Psoas muscle (tissue), 8 donors: ENCODE measurements around the gene LCE6A. TPM values are rescaled to one million over a fixed set of nuclear protein-coding genes. Genes with fewer than 3 reads are reported as not detected.

Experiments used
- ATAC-seq, 4 donors: fragments of 200-7000 bp; cut with Tn5 transposase; one replicate each; pipeline ENCODE4 v1.9.1; 2020; ENCODE audit warnings: moderate library complexity in 3 of 4, mild to moderate bottlenecking in 2 of 4
- DNase-seq, 2 donors: peaks; one replicate each; pipeline ENCODE4 v3.0.0-alpha.2; 2020
- H3K27ac ChIP-seq: fragments of 200-600 bp; one replicate; pipeline ENCODE4 v1.8.0; 2022
- H3K27me3 ChIP-seq, 3 donors: fragments of 200-600 bp in 1 of 3; one replicate each; pipeline versions ENCODE4 v1.6.1 to v1.8.0; 2013 to 2022; ENCODE audit warnings: low read length in 2 of 3, mild to moderate bottlenecking in 2 of 3, moderate library complexity in 1 of 3; ENCODE audit not compliant: insufficient read depth in 3 of 3
- H3K36me3 ChIP-seq, 2 donors: fragments of 200-600 bp in 1 of 2; one replicate each; pipeline versions ENCODE4 v1.6.1 to v1.8.0; 2013 to 2022; ENCODE audit warnings: low read depth in 1 of 2, mild to moderate bottlenecking in 1 of 2, moderate library complexity in 1 of 2; ENCODE audit not compliant: insufficient read depth in 1 of 2
- H3K4me1 ChIP-seq: fragments of 200-600 bp; one replicate; pipeline ENCODE4 v1.8.0; 2022
- H3K4me3 ChIP-seq: fragments of 200-600 bp; one replicate; pipeline ENCODE4 v1.8.0; 2022; ENCODE audit warnings: mild to moderate bottlenecking
- H3K9me3 ChIP-seq: fragments of 200-600 bp; one replicate; pipeline ENCODE4 v1.8.0; 2022
- WGBS, 3 donors: extraction: QIAGEN DNeasy Blood & Tissue Kit; methylation state at CpG; one replicate each; pipeline versions ENCODE4 v1.1.6 to v1.1.7; 2013; 5-methylcytosine and 5-hydroxymethylcytosine counted together
- intact Hi-C, 2 donors: fragments of 100-400 bp; cut with DNase I; formaldehyde crosslinking; loops; one replicate each; pipeline versions ENCODE4 v1.11.0 to v1.14.2; 2022
- polyA plus RNA-seq, 3 donors: library from polyadenylated mRNA; stranded (reverse); fragments of 200-250 nt; gene quantifications; one replicate each; pipeline ENCODE4 v1.2.3, GENCODE V29; 2013
- total RNA-seq, 4 donors: library from RNA; stranded (reverse); fragmentation: NEBNext Ultra II Directional in 2 of 4; extraction: Animal tissue kit (Norgen Biotek cat#: 25700) in 2 of 4; gene quantifications; one replicate each; pipeline versions ENCODE4 v1.2.1 to v1.2.4, GENCODE V29; 2021 to 2023
- TF ChIP-seq, protein P1 (sequence below): fragments of 200-600 bp; IDR thresholded peaks from one replicate; pipeline ENCODE4 v1.8.0; 2022; ENCODE audit warnings: antibody characterized with exemption
- donor health status: healthy with polysubstance abuse.
- donor health status: DM: no; HTN: no; CAD: no; lungs with moderate emphysema.
- donor health status: Bipolar disorder and iron deficiency.
- donor health status: healthy.
- donor health status: DM: yes; HTN: yes; CAD: no.
- donor health status: DM: no; HTN: no; CAD: no.
- donor health status: DM: no; HTN: no; CAD: no.
- donor health status: DM: yes; HTN: yes; CAD: no.

Gene LCE6A
- total and polyA plus RNA-seq, 7 donors = not detected

DNA sequence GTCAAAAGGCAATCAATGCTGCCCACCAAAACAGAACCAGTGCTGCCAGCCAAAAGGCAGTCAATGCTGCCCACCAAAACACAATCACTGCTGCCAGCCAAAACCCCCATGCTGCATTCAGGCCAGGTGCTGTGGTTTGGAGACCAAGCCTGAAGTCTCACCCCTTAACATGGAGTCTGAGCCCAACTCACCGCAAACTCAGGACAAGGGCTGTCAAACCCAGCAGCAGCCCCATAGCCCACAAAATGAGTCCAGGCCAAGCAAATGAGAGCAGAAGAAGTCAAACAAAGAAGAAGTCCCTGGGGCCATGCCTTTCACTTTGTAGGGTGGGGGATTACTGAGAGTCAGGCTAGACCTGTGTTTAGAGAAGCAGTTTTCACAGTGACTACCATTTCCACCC lies 41.9 kb downstream of the LCE6A start:
- intact Hi-C loops = no loop called here
- DNase-seq (no peak), ATAC-seq (no peak)
- WGBS, 3 donors = 93 to 100% (median 96%) methylated on average over 1 of the region's 1 CpG
- Histone ChIP-seq H3K27ac (no peak overlapping the region), H3K4me1 (no peaks in the 10 kb centered on the region), H3K9me3 (no peaks in the 10 kb centered on the region), H3K27me3 (no peaks in the 10 kb centered on the region), H3K36me3 (no peaks in the 10 kb centered on the region), H3K4me3 (no peak overlapping the region)
- TF ChIP-seq, protein P1, sequence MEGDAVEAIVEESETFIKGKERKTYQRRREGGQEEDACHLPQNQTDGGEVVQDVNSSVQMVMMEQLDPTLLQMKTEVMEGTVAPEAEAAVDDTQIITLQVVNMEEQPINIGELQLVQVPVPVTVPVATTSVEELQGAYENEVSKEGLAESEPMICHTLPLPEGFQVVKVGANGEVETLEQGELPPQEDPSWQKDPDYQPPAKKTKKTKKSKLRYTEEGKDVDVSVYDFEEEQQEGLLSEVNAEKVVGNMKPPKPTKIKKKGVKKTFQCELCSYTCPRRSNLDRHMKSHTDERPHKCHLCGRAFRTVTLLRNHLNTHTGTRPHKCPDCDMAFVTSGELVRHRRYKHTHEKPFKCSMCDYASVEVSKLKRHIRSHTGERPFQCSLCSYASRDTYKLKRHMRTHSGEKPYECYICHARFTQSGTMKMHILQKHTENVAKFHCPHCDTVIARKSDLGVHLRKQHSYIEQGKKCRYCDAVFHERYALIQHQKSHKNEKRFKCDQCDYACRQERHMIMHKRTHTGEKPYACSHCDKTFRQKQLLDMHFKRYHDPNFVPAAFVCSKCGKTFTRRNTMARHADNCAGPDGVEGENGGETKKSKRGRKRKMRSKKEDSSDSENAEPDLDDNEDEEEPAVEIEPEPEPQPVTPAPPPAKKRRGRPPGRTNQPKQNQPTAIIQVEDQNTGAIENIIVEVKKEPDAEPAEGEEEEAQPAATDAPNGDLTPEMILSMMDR = no peak

DNA sequence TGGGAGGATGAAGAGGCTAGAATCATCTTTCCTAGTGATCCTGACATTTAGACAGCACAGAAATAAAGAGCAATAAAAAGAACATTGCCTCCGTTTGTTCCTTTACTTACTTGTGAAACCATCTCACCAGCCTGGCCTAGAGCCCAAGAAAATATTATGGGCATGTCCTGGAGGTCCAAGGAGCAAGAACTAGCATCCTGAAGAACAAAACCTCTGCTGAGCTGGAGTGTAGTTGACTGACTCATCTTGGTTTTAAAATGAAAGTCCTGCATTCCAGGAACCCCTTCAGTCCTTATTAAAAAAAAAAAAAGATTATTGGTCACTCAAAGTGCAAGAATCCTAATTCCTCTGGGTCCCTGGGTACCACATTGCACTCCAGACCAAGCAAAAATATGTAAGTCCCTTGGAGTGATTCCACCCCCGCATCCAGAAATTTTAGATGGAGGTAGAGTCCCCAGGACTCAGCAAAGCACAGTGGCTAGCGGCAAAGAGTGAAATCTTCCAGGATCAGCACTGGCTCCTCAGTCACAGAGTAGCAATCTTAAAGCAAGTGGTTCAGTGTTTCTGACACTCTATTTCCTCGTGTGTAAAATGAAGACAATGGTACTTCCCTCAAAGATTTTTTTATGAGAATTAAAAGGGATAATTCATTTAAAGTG lies 42.4 kb downstream of the LCE6A start:
- no peak overlapping the region for H3K4me3 ChIP-seq
- H3K27ac ChIP-seq = no peak overlapping the region
- intact Hi-C loops = no loop called here
- no peaks in the 10 kb centered on the region for H3K9me3 ChIP-seq
- DNase-seq (no peak), ATAC-seq (no peak)
- H3K27me3 ChIP-seq = no peaks in the 10 kb centered on the region
- no peaks in the 10 kb centered on the region for H3K4me1 ChIP-seq
- TF ChIP-seq, protein P1 = no peak
- H3K36me3 ChIP-seq = no peaks in the 10 kb centered on the region
- WGBS, 3 donors = 60 to 63% (median 60%) methylated on average over 4 of the region's 4 CpGs

DNA sequence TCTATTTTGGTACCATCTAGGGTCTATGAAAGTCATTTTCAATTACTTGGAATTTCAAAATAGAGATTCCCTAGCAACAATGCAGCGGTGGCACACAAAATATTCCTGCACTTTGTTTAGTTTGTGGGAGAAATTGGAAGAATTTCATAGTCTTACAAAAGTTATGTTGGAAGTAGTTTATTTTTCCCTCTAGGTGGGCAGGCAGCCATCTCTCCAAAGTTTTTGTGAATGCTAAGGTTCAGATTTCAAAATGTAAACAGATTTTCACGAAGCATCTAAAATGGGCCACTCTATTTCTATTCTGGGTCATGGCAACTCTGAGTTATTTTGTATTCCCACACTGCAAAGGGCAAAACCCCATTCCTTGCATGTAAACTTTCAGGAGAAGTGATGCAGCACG lies 43.4 kb downstream of the LCE6A start:
- intact Hi-C loops = no loop called here
- DNase-seq = no peak
- Histone ChIP-seq H3K27me3 (no peaks in the 10 kb centered on the region), H3K36me3 (no peaks in the 10 kb centered on the region), H3K4me3 (no peak overlapping the region), H3K27ac (no peak overlapping the region), H3K4me1 (no peaks in the 10 kb centered on the region), H3K9me3 (no peaks in the 10 kb centered on the region)
- TF ChIP-seq, protein P1 = no peak
- ATAC-seq = no peak
- 34 to 40% (median 36%) methylated on average over 3 of the region's 3 CpGs for WGBS, 3 donors

DNA sequence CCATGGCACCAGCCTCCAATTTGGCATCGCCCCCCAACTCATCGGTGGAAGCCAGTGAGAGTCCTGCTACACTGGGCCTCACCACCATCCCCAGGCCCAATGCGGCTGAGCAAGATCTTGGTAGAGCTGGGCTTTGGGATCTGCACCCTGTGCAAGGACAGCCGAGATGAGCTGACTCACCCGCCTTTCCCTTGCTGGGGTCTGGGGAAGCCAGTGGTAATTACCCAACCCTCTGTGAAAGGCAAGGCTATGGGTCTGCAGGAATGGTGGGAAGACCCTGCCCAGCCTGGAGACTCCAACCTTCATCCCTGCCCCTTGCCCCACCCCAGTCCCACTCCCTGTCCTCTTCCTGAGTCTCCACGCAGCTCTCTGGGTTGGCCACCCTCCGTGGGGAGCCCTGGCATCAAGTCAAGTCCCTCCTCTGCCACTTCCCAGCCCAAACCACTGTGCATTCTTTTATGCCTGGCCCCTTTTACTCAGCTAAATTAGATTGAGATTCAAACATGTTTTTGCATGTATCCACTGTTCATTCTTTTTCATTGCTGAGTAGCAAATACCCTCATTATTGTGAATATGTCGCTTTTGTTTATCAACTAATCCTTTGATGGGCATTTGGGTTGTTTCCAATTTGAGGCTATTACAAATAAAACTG lies 44.2 kb downstream of the LCE6A start:
- Histone ChIP-seq H3K4me1 (no peaks in the 10 kb centered on the region), H3K27me3 (no peaks in the 10 kb centered on the region), H3K9me3 (no peaks in the 10 kb centered on the region), H3K27ac (no peak overlapping the region), H3K36me3 (no peaks in the 10 kb centered on the region), H3K4me3 (no peak overlapping the region)
- no peak for ATAC-seq
- WGBS, 3 donors = 65 to 69% (median 68%) methylated on average over 8 of the region's 8 CpGs
- no peak for DNase-seq
- TF ChIP-seq, protein P1 = no peak
- intact Hi-C loops = no loop called here

DNA sequence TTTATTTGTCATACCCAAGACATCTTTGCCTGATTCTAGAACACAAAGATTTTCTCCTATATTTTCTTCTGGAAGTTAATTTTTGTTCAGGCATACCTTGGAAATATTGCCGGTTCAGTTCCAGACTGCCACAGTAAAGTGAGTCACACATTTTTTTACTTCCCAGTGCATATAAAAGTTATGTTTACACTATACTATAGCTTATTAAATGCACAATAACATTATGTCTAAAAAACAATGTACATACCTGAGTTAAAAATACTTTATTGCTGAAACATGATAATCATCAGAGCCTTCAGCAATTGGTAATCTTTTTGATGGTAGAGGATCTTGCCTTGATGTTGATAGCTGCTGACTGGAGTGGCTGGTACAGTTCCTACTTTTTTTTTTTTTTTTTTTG lies 45.5 kb downstream of the LCE6A start:
- Histone ChIP-seq H3K36me3 (no peaks in the 10 kb centered on the region), H3K9me3 (no peaks in the 10 kb centered on the region), H3K4me1 (no peaks in the 10 kb centered on the region), H3K27me3 (no peaks in the 10 kb centered on the region), H3K4me3 (no peak overlapping the region), H3K27ac (no peak overlapping the region)
- ATAC-seq (no peak), DNase-seq (no peak)
- TF ChIP-seq, protein P1 = no peak
- 87 to 98% (median 91%) methylated on average over 1 of the region's 1 CpG for WGBS, 3 donors
- intact Hi-C loops = no loop called here
